ENCODE data around the gene ROBO4. TPM values are rescaled to one million over a fixed set of nuclear protein-coding genes. Genes with fewer than 3 reads are reported as not detected.

ROBO4 gene
- polyA plus RNA-seq, 1 donor = 23.0 TPM

DNA sequence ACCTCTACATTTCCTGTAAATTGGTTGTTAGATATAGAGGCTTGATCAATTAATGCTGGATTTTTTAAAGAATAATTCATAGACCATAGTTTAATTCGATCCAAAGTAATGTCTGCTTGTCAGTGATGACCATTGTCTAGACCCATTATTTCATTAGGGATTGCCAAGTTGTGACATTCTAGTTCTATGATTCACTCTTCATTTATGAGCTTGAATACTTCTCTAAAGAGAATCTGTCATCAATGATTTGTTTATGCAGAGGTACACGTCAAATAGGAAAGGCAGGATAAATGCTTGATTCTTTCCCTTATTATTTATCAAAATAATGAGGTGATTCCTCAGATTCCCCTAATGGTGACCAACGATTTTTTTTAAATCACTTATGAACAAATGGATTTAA, 56.5 kb downstream of the ROBO4 start:
- no peak for DNase-seq (ENCODE audit: low read depth)

DNA sequence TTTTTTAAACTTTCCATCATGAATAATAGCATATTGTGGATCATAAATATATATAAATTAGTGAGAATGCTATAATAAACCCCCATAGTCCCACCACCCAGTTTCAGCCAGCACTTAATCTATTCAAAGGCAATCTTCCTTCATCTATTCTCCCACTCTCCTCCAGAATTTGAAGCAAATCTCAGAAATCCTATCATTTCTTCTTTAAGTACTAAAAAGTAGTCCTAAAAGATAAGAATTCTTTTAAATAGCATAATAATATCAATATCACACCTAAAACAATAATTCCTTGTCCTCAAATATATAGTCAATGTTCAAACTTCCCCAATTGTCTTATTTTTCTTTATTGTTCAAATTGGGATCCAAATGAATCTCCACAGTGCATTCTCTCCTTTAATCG, 57.0 kb downstream of the ROBO4 start:
- DNase-seq (ENCODE audit: low read depth) = no peak

DNA sequence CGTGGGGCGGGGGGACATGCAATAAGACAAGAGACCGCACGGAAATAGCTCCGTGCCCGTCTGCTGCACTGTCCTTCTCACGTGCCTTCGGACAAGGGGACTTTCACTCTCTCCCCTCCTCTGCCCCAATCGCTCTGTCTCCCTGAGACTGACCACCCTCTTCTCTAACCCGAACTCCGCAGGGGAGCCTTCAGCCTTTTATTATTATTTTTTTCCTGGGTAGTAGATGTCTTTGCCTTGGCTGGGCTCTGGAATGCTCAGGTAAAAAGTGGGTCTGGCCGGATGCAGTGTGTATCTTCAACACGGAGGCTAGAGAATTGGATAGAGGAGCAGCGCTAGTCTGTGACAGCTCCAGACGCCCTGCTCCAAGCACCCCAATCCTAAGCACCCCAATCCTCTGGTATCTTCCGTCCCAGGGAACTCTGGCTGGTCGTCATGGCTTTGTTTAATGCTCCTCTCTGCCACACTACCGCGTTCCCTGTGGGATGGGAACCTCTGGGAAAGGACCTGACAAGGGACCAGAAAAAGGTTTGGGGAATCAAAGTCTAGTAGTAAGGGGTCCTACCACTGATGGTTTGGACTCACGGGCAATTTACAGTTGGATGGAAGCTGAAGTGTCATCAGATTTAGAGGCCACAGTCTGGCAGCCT, 57.6 kb downstream of the ROBO4 start:
- DNase-seq (ENCODE audit: low read depth) = no peak

DNA sequence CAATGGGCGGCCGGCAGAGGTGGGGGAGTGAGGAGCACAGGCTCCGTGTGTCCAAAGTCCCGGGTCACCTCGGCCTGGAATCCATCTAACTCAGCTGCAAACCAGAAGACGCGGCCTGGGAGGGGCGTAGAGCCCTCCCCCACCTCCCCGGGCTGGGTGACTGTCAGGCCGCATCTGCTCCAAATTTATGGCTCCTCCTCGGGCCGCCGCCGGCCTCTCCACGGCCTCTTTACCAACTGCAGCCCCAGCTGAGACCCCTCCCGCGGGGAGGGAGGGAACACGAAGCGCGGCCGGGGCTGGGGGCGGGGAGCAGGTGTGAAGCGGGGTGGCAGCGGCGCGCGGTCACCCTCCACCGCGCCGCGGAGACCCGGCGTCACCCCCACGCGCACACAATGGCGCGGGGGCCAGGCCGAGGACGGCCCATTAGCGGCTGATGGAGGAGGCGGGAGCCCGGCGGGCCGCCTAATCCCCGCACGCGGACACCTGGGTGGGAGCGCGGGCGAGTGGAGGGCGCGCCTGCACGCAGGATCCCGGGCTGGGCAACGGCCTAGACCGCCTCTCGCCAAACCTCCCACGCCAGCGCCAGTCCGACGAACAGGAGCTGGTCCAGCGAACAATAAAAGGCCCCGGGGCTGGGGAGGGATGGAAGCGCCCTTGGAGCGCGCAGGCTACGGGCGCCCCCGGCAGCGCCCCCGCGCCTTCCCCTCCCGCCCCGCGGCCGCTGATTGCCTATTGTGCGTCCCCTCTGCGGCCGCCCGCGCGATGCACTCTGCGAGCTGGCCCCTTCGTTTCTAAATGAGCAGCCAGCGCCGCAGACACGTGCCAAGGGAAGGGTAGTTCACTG, 58.3 kb downstream of the ROBO4 start:
- no peak for DNase-seq (ENCODE audit: low read depth)

DNA sequence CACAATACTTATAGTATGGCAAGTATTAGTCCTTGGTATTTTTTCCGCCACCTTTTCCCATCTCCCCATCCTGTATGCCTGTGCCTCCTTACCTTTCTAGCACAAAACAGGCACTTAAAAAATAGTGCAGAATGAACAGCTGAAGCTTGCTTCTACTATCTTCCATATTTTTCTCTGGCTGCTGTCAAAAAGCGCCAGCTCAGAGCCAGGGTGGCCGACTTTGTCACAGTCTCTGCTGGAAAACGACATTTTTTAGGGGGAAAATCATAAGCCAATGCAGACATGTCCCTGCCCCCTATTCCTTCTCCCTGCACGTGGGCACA, 58.9 kb downstream of the ROBO4 start:
- DNase-seq (ENCODE audit: low read depth) = no peak

DNA sequence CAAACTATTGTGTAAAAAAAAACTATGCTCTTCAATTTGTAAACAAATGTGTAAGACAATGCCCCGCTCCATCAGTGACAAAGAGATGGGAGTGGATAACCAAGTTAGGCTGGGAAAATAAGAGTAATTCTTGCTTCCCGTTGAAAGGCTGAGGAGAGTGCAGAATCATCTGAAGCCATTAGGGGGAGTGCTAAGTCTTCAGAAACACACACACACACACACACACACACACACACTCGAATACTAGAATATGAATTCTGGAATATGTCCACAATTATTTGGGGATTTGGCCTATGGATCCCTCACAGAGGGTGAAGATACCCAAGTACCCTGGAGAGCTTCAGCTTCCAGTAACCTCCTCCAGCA, 60.2 kb downstream of the ROBO4 start:
- peak; percentile 44 for DNase-seq (ENCODE audit: low read depth)

DNA sequence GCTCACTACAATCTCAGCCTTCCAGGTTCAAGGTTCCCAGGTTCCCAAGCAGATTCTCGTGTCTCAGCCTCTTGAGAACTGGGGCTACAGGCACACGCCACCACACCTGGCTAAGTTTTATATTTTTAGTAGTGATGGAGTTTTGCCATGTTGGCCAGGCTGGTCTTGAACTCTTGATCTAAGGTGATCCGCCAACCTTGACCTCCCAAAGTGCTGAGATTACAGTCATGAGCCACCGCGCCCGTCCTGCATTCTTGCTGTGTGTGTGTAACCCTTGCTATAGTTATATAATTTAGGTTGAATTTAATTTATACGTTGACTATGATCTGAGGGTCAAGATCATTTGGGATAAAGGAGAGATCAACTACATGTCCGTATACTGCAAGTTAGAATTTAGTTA, 61.7 kb downstream of the ROBO4 start:
- DNase-seq (ENCODE audit: low read depth) = no peak

DNA sequence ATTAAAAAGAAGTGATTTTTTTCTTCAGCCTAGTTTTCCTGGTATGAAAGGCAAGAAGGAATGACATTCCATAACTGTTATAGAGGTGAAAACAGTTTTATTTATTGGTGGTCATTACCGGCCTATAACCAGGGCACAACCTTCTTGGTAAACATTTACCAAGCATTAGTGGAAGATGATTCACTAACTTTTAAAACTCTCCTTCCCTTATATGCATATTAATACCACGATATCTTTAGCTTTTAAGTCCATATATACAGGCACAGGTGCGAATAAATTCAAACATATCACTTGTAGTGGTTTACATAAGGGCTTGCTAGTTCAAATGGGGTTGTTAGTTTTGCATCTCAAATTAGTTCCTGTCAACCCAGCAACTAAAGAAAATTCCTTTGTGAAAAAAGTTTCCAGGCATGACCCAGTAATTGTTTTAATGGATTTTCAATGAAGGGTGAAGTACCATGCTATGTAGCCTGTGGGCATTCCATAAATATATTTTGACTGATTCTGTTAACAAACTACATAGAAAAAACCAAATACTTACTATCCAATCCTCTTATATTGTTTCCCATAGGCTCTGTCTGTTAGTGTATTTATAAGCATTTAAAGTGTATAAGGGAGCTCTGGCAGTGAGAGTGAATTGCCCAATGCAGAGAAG, 63.0 kb downstream of the ROBO4 start:
- no peak for DNase-seq (ENCODE audit: low read depth)

Other genes starting within 250 kb of the ROBO4 start
- 7.4 TPM for gene SIAE, start 224.1 kb downstream of the ROBO4 start, polyA plus RNA-seq (ENCODE audit: insufficient read length)
- gene SPA17, start 224.0 kb downstream of the ROBO4 start, polyA plus RNA-seq (ENCODE audit: insufficient read length) = 3.3 TPM
- gene NRGN, start 157.9 kb downstream of the ROBO4 start, polyA plus RNA-seq (ENCODE audit: insufficient read length) = 4.7 TPM
- 1.1 TPM for gene VSIG2, start 145.6 kb downstream of the ROBO4 start, polyA plus RNA-seq (ENCODE audit: insufficient read length)
- gene ESAM, start 135.6 kb downstream of the ROBO4 start, polyA plus RNA-seq (ENCODE audit: insufficient read length) = 46.2 TPM
- 15.3 TPM for gene MSANTD2, start 97.5 kb downstream of the ROBO4 start, polyA plus RNA-seq (ENCODE audit: insufficient read length)
- gene ROBO3, start 32.4 kb downstream of the ROBO4 start, polyA plus RNA-seq (ENCODE audit: insufficient read length) = 34.2 TPM
- 0.20 TPM for gene HEPN1, start 21.4 kb upstream of the ROBO4 start, polyA plus RNA-seq (ENCODE audit: insufficient read length)
- gene HEPACAM, start 38.2 kb upstream of the ROBO4 start, polyA plus RNA-seq (ENCODE audit: insufficient read length) = 0.06 TPM
- gene CCDC15, start 56.3 kb upstream of the ROBO4 start, polyA plus RNA-seq (ENCODE audit: insufficient read length) = 3.0 TPM
- 2.3 TPM for gene SLC37A2, start 165.4 kb upstream of the ROBO4 start, polyA plus RNA-seq (ENCODE audit: insufficient read length)
- gene TMEM218, start 213.8 kb upstream of the ROBO4 start, polyA plus RNA-seq (ENCODE audit: insufficient read length) = 19.7 TPM